H1 (cell line): ENCODE measurements around the gene TMEM258. TPM values are rescaled to one million over a fixed set of nuclear protein-coding genes. Genes with fewer than 3 reads are reported as not detected.

ENCODE experiments used
- CREB1 ChIP-seq: IDR thresholded peaks from 2 replicates; pipeline ENCODE4 v1.6.1; 2012; ENCODE audit warnings: inconsistent platforms
- SP1 ChIP-seq: IDR thresholded peaks from 2 replicates; pipeline ENCODE4 v1.6.1; 2011; ENCODE audit warnings: low read depth, low read length
- ZNF274 ChIP-seq: IDR thresholded peaks from 2 replicates; pipeline ENCODE4 v1.7.0; 2012; ENCODE audit warnings: low read length, borderline replicate concordance; ENCODE audit errors: extremely low read depth
- polyA plus RNA-seq, 7 experiments: library from polyadenylated mRNA; depleted of rRNA in 3 of 7; stranded (reverse) in 5 of 7; unstranded in 2 of 7; fragments of >200 nt in 5 of 7; fragments of 200-250 nt in 2 of 7; gene quantifications; 1 replicate in 5 of 7; 2 replicates in 1 of 7; 4 replicates in 1 of 7; pipeline versions ENCODE4 v1.2.1 to v1.2.3, GENCODE V29; 2011 to 2013; ENCODE audit warnings: missing spikeins in 2 of 7, mixed read lengths in 2 of 7
- total RNA-seq: library from RNA; stranded (reverse); fragmentation: NEBNext Ultra II Directional; extraction: Animal tissue kit (Norgen Biotek cat#: 25700); gene quantifications from 2 replicates; pipeline ENCODE4 v1.2.1, GENCODE V29; 2021

Gene TMEM258
- total and polyA plus RNA-seq, 2 of the 8 experiments (the other 6 are each of a cell fraction or from before 2014, with no cell fraction given), result 186 to 759 TPM

- TF ChIP-seq CREB1 (no peak), SP1 (no peak), ZNF274 (no peak)
Observed at GRCh38 chr11:61795459-61795858, 3.1 kb upstream of the TMEM258 start (continued).
